ENCODE data around the gene DHH.
"Not testable (repeated sequence)": the region's sequence is repeated elsewhere in the genome, so short reads cannot be mapped to it uniquely, and the experiment has no call there.

DHH gene

DNA sequence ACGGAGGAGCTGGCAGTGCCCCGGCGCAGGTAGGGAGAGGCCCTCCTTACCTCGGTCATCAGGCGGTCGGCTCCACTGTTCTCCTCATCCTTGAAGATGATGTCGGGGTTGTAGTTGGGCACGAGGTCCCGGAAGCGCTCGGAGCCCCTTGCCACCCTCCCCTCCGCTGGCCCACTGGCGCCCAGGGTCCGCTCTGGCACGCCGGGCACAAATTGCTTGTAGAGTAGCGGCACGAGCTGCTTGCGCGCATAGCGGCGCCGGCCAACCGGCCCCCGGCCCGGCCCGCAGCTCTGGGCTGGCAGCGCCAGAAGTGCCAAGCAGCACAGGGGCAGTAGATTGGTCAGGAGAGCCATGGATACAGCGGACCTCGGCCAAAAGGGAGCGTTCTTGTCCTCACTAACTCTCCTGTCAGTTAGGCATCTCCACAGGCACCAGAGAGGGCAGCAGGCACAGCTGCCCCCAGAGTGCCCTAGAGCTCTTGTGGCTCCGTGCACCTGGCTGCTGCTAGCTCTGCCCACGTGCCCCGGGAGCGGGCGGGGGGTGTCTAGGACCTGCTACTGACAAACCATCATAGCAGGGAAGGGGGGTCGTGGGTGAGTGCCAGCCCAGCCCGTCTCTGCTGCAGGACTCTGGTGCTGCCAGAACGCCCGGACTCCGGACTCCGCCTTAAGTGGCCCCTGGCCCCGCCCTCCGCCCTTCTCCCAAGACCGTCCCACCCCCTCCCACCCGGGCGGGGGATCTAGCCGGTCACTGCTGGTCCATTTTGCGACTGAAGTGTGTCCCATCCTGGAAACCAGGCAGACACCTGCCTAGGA is at the start of gene DHH:
Gene DHH (minus strand): TSS at position 642 of the 815 bp plus-strand sequence. CDS start 289 bp downstream, at position 353.
- no peak for DNase-seq (ENCODE audit: low read depth)

- DNase-seq (ENCODE audit: low read depth), result no peak
Measured at GRCh38 chr12:49144384-49144783, 49.8 kb upstream of the DHH start.

DNA sequence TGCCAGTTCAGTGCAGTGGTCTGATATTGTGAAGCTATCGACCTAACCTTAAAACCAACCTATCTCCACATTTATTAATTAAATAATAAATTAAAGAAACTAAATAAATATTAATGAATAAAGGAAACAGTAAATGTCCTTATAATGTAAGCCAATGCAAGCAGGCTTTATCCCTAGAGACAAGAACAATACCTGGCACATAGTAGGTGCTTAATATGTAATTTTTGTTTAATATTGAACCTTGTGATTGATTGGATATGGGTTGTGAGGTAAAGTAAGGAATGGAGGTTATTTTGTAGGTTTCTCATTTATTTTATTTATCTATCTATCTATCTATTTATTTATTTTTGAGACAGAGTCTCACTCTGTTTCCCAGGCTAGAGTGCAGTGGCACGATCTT is 44.4 kb upstream of the DHH start:
- DNase-seq (ENCODE audit: low read depth), result no peak

GRCh38 chr12:49138587-49138986 is 44.0 kb upstream of the DHH start:
- DNase-seq (ENCODE audit: low read depth), result no peak

DNA sequence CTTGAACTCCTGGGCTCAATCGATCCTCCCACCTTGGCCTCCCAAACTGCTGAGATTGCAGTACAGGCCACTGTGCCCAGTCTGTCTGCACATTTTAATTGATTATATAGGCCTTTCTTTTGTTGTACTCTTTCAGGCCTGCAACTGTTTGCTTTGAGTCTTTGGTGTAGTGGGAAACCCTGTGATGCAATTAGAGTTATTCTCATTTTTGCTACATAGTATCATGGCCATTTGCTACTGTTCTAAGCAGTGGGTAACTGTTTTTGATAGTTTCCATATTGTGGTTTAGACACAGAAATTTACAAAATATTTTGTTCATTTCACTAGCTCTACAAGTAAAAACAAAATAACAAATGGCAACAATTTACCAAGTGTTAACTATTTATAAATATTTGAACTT is 42.9 kb upstream of the DHH start:
- DNase-seq (ENCODE audit: low read depth), result no peak

GRCh38 chr12:49136997-49137396 is 42.4 kb upstream of the DHH start:
- not testable (repeated sequence) for DNase-seq (ENCODE audit: low read depth)

GRCh38 chr12:49133590-49133989 is 39.0 kb upstream of the DHH start:
- no peak for DNase-seq (ENCODE audit: low read depth)

DNA sequence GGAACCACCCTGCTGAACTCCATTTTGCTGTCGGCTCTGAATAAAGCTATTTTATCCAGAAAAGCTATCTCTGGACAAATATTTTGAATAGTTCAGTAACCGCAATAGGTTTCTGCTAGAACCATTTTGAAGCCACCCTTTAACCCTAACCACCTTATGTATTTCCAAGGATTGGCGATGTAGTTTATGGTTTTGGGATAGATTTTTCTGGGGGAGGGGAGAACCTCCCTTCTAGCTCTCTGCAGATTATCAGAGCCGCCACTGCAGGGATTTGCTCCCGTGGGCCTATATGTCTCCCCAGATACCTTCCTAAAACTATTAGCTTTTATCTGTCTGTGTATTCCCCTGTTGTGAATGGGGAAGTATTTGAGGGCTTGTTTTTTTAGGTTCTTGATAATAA is 38.4 kb upstream of the DHH start:
- no peak for DNase-seq (ENCODE audit: low read depth)

DNA sequence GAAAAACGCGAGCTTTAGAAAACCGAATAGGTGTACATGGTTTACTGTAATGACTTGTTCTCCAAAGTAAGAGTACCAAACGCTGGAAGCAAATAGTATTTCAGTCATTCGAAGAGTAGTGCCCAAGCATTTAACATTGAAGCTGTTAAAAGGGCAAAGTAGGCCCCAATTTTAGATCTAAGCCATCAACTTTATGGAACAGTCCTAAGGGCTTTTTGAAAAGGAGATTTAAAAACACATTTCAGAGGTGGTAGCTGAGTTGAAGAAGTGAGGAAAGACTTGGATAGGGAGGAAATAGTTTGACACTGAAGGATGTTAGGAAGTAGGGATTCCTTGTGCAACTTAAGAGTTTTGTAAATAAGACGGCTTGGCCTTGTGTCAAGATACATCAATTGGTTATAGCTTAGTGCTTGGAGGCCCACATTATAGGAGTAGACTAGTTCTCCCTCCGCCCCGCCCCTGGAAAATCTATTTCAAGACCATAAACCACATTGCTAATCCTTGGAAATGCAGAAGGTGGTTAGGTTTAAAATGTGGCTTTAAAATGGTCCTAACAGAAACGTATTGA is 37.4 kb upstream of the DHH start:
- DNase-seq (ENCODE audit: low read depth), result no peak

GRCh38 chr12:49131051-49131893 is 36.7 kb upstream of the DHH start, which contains the start of gene TUBA1B:
Gene TUBA1B, minus strand, starts transcription at chr12:49131395. Its CDS starts 95 bp downstream, at chr12:49131300.
- peak; percentile 85 for DNase-seq (ENCODE audit: low read depth)

DNA sequence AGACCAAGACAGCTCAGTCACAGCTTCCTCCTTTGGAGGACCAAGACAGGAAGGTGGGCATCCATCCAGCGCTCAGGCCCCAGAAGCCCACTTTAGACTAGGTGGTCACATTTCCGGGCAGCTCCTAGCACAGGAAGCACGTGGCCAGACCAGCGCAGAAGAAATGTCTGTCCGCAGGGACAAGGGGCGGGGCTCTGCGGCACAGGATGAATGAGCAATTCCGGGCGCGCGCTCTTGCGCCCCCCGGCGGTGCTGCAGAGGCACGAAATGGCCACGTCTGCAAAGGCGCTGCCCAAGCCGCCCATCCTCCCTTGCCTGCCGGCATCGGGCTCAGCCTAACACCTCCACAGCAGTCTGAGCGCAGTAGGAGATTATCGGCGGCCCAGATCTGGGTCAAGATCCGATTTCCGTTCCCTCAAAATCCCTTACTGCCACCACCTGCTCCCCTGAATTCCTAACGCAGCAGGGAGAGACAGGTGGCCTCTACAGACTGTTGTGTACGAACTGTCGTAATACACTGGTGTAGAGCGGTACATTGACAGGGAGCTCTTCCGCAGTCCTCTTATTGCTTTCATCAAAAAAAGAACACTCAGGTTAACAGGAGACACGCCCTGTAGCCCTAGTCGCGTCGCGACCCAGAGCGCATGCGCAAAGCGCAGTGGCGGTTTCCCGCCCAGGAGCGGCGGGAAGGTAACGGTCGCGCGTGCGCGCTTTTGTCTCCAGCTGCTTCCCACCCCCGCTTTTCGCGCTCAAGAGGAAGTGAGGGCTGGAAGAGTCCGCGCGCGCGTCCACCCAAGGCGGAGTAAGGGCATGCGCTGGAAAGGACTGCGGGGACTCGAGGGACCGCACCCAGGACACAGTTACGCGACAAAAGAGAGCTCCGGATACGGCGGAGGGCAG is 35.8 kb upstream of the DHH start:
- DNase-seq (ENCODE audit: low read depth), result peak; percentile 92

- no peak for DNase-seq (ENCODE audit: low read depth)
Measured at GRCh38 chr12:49129332-49130150, 34.9 kb upstream of the DHH start.

DNA sequence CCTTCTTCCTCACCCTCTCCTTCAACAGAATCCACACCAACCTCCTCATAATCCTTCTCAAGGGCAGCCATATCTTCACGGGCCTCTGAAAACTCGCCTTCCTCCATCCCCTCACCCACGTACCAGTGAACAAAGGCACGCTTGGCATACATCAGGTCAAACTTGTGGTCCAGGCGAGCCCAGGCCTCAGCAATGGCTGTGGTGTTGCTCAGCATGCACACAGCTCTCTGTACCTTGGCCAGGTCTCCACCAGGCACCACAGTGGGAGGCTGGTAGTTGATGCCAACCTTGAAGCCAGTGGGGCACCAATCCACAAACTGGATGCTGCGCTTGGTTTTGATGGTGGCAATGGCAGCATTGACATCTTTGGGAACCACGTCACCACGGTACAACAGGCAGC is 33.4 kb upstream of the DHH start:
- not testable (repeated sequence) for DNase-seq (ENCODE audit: low read depth)

DNA sequence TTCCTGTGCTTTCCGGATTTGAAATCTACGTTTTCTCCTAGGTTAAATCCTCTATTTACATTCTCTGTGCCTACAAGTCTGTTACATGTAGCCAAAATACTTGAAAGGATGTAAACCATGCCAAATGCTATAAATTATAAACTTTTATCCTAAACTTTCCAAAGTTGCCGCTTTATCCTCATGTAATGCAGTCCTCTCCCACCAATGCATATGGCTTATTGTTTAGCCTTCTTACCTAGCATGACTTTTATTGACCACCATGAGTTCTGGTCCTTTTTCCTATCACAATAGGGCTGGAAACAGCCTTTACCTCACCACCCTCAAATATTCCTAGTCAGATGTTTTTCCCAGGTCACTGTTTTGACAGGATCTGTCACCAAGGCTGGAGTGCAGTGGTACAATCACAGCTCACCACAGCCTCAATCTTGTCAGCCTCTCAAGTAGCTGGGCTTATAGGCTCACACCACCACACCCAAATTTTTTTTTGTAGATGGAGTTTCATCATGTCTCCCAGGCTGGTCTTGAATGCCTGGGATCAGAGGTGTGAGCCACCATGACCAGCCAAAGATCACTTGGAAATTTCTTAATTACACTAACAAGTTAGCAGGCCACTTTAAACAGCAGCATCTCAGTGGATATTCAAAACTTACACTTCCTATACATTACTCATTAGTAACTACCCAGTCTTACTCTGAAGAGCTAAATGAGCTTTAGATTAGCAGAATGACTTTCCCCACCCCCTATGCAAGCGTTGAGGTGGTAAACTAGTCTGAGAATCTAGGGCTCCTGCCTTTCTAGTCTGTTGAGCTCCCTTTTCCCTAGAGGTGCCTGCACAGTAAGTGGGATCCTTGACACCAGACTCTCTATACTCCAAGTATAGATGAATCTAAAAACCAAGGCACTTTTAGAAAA is 32.5 kb upstream of the DHH start:
- DNase-seq (ENCODE audit: low read depth), result no peak

GRCh38 chr12:49121047-49121696 is 26.6 kb upstream of the DHH start:
- no peak for DNase-seq (ENCODE audit: low read depth)

- no peak for DNase-seq (ENCODE audit: low read depth)
Measured at GRCh38 chr12:49111206-49111605, 16.6 kb upstream of the DHH start.

GRCh38 chr12:49110464-49111155 is 16.0 kb upstream of the DHH start, which contains the start of gene LMBR1L:
Gene LMBR1L, minus strand, starts transcription at chr12:49110847. Its CDS starts 292 bp downstream, at chr12:49110555.
- peak; percentile 90 for DNase-seq (ENCODE audit: low read depth)

Data from activated T-helper 1 cell treated with Interleukin-2 at 50 U/mL for 16 hours (primary cell).